HepG2 (cell line): ENCODE data around the gene CAMTA1. TPM values are rescaled to one million over a fixed set of nuclear protein-coding genes. Genes with fewer than 3 reads are reported as not detected.

ENCODE experiments used
- ATAC-seq: fragments of 200-7000 bp; cut with Tn5 transposase; 3 replicates; pipeline ENCODE4 v1.9.1; 2020; ENCODE audit warnings: mild to moderate bottlenecking, moderate library complexity
- BruUV-seq: library from RNA; stranded (reverse); fragments of 400-500 nt; replicated peaks from 2 replicates; lab custom pipeline; 2021; lab: Mats Ljungman, UMichigan
- CTCF ChIA-PET: fragments of 300-600 bp; formaldehyde crosslinking; extraction: SDS; loops from one replicate; lab custom pipeline; 2021; ENCODE audit warnings: low total read pairs, inconsistent platforms, low intra/inter-chr PET ratio; lab: Yijun Ruan, JAX
- POLR2A ChIA-PET: fragments of 350-600 bp; sonication (Branson Sonifier 250); formaldehyde crosslinking; loops from one replicate; lab custom pipeline; 2020; ENCODE audit warnings: antibody characterized with exemption, inconsistent platforms; lab: Yijun Ruan, JAX
- DNase-seq: peaks from one replicate; pipeline ENCODE4 v3.0.0-alpha.2; 2015; ENCODE audit warnings: low spot score
- FAIRE-seq: peaks from 3 replicates; lab custom pipeline; 2011; peaks lifted over from hg19 to GRCh38; lab: Jason Lieb, UNC
- H2AFZ ChIP-seq: one replicate; pipeline ENCODE4 v1.6.1; 2011; ENCODE audit warnings: low read length, inconsistent platforms
- H3K27ac ChIP-seq: fragments of 300-600 bp; 3 replicates; pipeline ENCODE4 v1.8.0; 2011; ENCODE audit warnings: mixed run types, mild to moderate bottlenecking, mixed read lengths, low read length, inconsistent platforms; ENCODE audit not compliant: insufficient read depth; ENCODE audit errors: extremely low read length
- H3K27me3 ChIP-seq, 2 experiments: fragments of 200-600 bp in 1 of 2; 2 replicates in 1 of 2; 3 replicates in 1 of 2; pipeline versions ENCODE4 v1.6.0 to v1.8.0; 2011; ENCODE audit warnings: low read length in 2 of 2, mild to moderate bottlenecking in 2 of 2, moderate library complexity in 2 of 2, inconsistent platforms in 1 of 2; ENCODE audit not compliant: insufficient read depth in 2 of 2, control insufficient read depth in 1 of 2
- H3K36me3 ChIP-seq, 2 experiments: fragments of 200-600 bp in 1 of 2; replicated peaks in 1 of 2; 2 replicates in 1 of 2; 3 replicates in 1 of 2; pipeline versions ENCODE4 v1.5.1 to v1.8.0; 2011; ENCODE audit warnings: low read length in 2 of 2, inconsistent platforms in 1 of 2; ENCODE audit not compliant: insufficient read depth in 2 of 2, control insufficient read depth in 1 of 2
- H3K4me1 ChIP-seq: 2 replicates; pipeline ENCODE4 v1.5.1; 2012; ENCODE audit warnings: low read length, inconsistent platforms; ENCODE audit not compliant: insufficient read depth
- H3K4me2 ChIP-seq: 2 replicates; pipeline ENCODE4 v1.6.0; 2011; ENCODE audit warnings: low read depth, low read length, inconsistent platforms
- H3K4me3 ChIP-seq, 3 experiments: fragments of 200-600 bp in 1 of 3; sonication (generic), shearing (Covaris generic) in 1 of 3; replicated peaks in 1 of 3; 2 replicates each; pipeline ENCODE4 v1.5.1; 2011 to 2016; ENCODE audit warnings: low read length in 3 of 3, inconsistent platforms in 2 of 3, low read depth in 2 of 3, mild to moderate bottlenecking in 2 of 3, control low read depth in 1 of 3, mixed read lengths in 1 of 3; ENCODE audit not compliant: insufficient read depth in 1 of 3
- H3K79me2 ChIP-seq: one replicate; pipeline ENCODE4 v1.6.1; 2011; ENCODE audit warnings: low read length, inconsistent platforms; ENCODE audit not compliant: insufficient read depth
- H3K9ac ChIP-seq: 2 replicates; pipeline ENCODE4 v1.6.0; 2011; ENCODE audit warnings: mild to moderate bottlenecking, low read depth, low read length, inconsistent platforms; ENCODE audit not compliant: insufficient read depth
- H3K9me3 ChIP-seq: 2 replicates; pipeline ENCODE4 v1.5.1; 2012; ENCODE audit warnings: mild to moderate bottlenecking, low read length
- H4K20me1 ChIP-seq: 2 replicates; pipeline ENCODE4 v1.6.0; 2011; ENCODE audit warnings: inconsistent platforms, mild to moderate bottlenecking, low read length, moderate library complexity; ENCODE audit not compliant: insufficient read depth
- FOXJ3 ChIP-seq: sonication (generic); formaldehyde crosslinking; IDR thresholded peaks from 2 replicates; pipeline ENCODE4 v1.4.0; 2020; ENCODE audit warnings: missing genetic modification reagents, mild to moderate bottlenecking, borderline replicate concordance
- GATA4 ChIP-seq: sonication (generic); IDR thresholded peaks from 2 replicates; pipeline ENCODE4 v1.6.1; 2016; ENCODE audit warnings: antibody characterized with exemption, low read depth, borderline replicate concordance
- HOMEZ ChIP-seq: IDR thresholded peaks from 2 replicates; pipeline ENCODE4 v1.6.1; 2016; ENCODE audit warnings: low read depth
- MIER3 ChIP-seq: IDR thresholded peaks from 2 replicates; pipeline ENCODE4 v1.6.1; 2016; ENCODE audit warnings: missing compliant biosample characterization, borderline replicate concordance
- NAIF1 ChIP-seq: sonication (generic); formaldehyde crosslinking; IDR thresholded peaks from 2 replicates; pipeline ENCODE4 v1.5.0; 2020; ENCODE audit warnings: mild to moderate bottlenecking, missing genetic modification reagents, borderline replicate concordance
- STAG1 ChIP-seq: sonication (generic); formaldehyde crosslinking; IDR thresholded peaks from 2 replicates; pipeline ENCODE4 v1.4.0; 2020; ENCODE audit warnings: missing genetic modification reagents
- ZBTB37 ChIP-seq: sonication (generic); formaldehyde crosslinking; IDR thresholded peaks from 2 replicates; pipeline ENCODE4 v1.4.0; 2020; ENCODE audit warnings: mild to moderate bottlenecking, missing genetic modification reagents
- ZSCAN21 ChIP-seq: sonication (generic); formaldehyde crosslinking; IDR thresholded peaks from 2 replicates; pipeline ENCODE4 v1.8.0; 2022; ENCODE audit warnings: mild to moderate bottlenecking, missing genetic modification reagents, moderate library complexity, borderline replicate concordance
- WGBS: methylation state at CpG from one replicate; pipeline ENCODE4 v1.1.6; 2017; ENCODE audit warnings: low lambda C conversion rate; 5-methylcytosine and 5-hydroxymethylcytosine counted together
- in situ Hi-C: cut with HindIII; loops from 2 replicates; pipeline ENCODE4 v1.10.0; 2017; ENCODE audit warnings: low pct_unique_long_range_greater_than_20kb; ENCODE audit not compliant: extremely low pct_ligation_motif_present
- intact Hi-C: fragments of 100-400 bp; cut with micrococcal nuclease; formaldehyde crosslinking; loops from one replicate; pipeline ENCODE4 v1.10.0; 2022; ENCODE audit not compliant: unreplicated experiment
- polyA plus RNA-seq, 8 experiments: library from polyadenylated mRNA; depleted of rRNA in 3 of 8; stranded (reverse) in 7 of 8; unstranded in 1 of 8; fragments of >200 nt; fragmentation: Illumina TruSeq in 4 of 8; extraction: Trizol in 4 of 8; gene quantifications; 2 replicates each; pipeline versions ENCODE4 v1.2.1 to v1.2.3, GENCODE V29; 2011 to 2016; ENCODE audit warnings: low read depth in 4 of 8, missing spikeins in 1 of 8, mixed read lengths in 1 of 8; ENCODE audit not compliant: insufficient read depth in 1 of 8
- total RNA-seq, 5 experiments: library from RNA; depleted of rRNA; stranded (reverse); fragments of >200 nt; fragmentation: Illumina TruSeq; extraction: Trizol; gene quantifications; 2 replicates each; pipeline ENCODE4 v1.2.3, GENCODE V29; 2016; ENCODE audit warnings: low read depth in 1 of 5
- TF ChIP-seq, protein P1 (sequence below): sonication (generic); formaldehyde crosslinking; IDR thresholded peaks from 2 replicates; pipeline ENCODE4 v1.4.0; 2020; ENCODE audit warnings: missing genetic modification reagents

CAMTA1 gene
- total and polyA plus RNA-seq, 2 of the 13 experiments (the other 11 are each of a cell fraction or from before 2014, with no cell fraction given), result 25.0 to 36.4 TPM

DNA sequence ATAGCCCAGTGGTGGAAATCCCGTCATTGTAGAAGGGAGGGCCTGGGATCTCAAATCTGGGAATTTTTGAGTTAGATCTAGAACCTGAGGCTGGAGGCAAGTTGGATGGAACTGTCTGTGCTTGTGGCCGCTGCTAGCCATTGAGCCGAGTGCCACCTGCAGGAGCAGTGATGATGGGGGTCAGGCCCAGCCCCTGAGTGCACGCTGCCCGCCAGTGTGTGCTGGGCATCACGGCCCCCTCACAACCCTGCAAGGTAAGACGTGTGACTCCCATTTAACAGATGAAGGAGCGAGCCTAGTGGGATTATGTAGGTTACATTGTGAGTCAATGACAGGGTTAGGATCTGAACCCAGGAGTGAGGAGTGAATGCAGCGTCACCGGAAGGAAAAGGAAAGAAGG, 407.2 kb downstream of the CAMTA1 start:
- ATAC-seq (no peak), FAIRE-seq (no peak), DNase-seq (no peak)
- in situ Hi-C loops, result no loop called here
- intact Hi-C loops, result no loop called here
- 38% methylated on average over 8 of the region's 10 CpGs for WGBS
- ChIA-PET POLR2A (no interaction called here), CTCF (no interaction called here)
- Histone ChIP-seq H3K9me3 (no peaks in the 10 kb centered on the region), H3K9ac (no peak overlapping the region), H3K27ac (no peak overlapping the region), H3K4me3 (no peak overlapping the region), H3K4me1 (no peaks in the 10 kb centered on the region), H4K20me1 (no peaks in the 10 kb centered on the region), H3K27me3 (no peaks in the 10 kb centered on the region; a peak in 1 of 5 replicates), H3K36me3 (no peaks in the 10 kb centered on the region), H3K4me2 (no peak overlapping the region), H2AFZ (no peak overlapping the region), H3K79me2 (no peaks in the 10 kb centered on the region)
- no TSS peak for BruUV-seq
- no peak for TF ChIP-seq MIER3 (CRISPR knock-in tag)
- no peak for TF ChIP-seq GATA4
- TF ChIP-seq HOMEZ (CRISPR knock-in tag), result no peak
- TF ChIP-seq NAIF1 (CRISPR knock-in tag), result no peak
- no peak for TF ChIP-seq FOXJ3 (CRISPR knock-in tag)
- no peak for TF ChIP-seq ZBTB37 (CRISPR knock-in tag)
- no peak for TF ChIP-seq STAG1 (CRISPR knock-in tag)
- no peak for TF ChIP-seq ZSCAN21 (CRISPR knock-in tag)
- TF ChIP-seq, protein P1, sequence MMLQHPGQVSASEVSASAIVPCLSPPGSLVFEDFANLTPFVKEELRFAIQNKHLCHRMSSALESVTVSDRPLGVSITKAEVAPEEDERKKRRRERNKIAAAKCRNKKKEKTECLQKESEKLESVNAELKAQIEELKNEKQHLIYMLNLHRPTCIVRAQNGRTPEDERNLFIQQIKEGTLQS (CRISPR knock-in tag), result no peak
